ENCODE measurements around the gene KRTAP10-11. TPM values are rescaled to one million over a fixed set of nuclear protein-coding genes. Genes with fewer than 3 reads are reported as not detected.

The KRTAP10-11 gene
- total and polyA plus RNA-seq, 2 experiments from 2014 or later = not detected

DNA sequence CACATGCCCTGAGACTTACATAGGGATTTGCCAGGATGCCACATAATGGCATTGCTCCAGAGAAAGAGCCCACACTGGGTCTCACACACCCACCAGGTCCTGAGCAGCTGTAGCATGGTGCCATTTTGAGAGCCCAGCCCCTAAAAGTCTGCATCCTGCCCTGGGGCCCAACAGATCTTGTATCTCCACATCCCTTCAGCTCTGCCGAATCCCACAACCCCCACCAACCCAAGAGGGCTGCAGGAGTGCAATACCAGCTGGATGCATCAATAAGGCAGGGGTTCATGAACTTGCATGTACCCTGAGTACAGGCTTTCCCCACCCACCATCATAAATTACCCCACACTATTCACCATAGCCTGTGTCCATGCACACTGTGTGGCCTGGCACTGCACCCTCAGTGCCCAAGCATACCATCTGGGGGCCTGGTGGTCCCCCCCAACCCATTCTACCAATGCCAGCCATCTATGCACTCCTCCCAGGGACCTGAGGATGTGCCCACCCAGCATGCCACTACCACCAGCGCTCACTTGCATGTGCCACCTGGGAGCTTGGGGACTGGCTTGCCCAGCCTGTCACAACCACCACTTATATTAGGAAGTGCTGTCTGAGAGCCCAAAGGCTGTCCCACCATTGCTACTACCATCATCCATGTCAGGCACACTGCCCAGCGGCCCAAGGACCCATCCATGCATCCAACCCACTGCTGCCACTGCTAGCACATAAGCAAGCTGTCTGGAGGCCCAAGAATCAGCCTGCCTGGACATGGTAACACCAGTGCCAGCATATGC is 24.6 kb downstream of the KRTAP10-11 start:
- H3K4me1 ChIP-seq (ENCODE audit: insufficient read depth) = no peaks in the 10 kb centered on the region
- no peaks in the 10 kb centered on the region for H4K20me1 ChIP-seq (ENCODE audit: insufficient read depth, poor library complexity, severe bottlenecking)
- WGBS (ENCODE audit: low lambda C conversion rate, missing lambda C conversion rate) = 82% methylated on average over 3 of the region's 3 CpGs
- no peaks in the 10 kb centered on the region for H3K79me2 ChIP-seq
- H3K4me3 ChIP-seq = no peak overlapping the region
- DNase-seq (ENCODE audit: low spot score) = no peak
- no peak for TF ChIP-seq EZH2 (IDR thresholded peaks at IDR 0.05; ENCODE audit: borderline replicate concordance)
- TF ChIP-seq, protein P1, sequence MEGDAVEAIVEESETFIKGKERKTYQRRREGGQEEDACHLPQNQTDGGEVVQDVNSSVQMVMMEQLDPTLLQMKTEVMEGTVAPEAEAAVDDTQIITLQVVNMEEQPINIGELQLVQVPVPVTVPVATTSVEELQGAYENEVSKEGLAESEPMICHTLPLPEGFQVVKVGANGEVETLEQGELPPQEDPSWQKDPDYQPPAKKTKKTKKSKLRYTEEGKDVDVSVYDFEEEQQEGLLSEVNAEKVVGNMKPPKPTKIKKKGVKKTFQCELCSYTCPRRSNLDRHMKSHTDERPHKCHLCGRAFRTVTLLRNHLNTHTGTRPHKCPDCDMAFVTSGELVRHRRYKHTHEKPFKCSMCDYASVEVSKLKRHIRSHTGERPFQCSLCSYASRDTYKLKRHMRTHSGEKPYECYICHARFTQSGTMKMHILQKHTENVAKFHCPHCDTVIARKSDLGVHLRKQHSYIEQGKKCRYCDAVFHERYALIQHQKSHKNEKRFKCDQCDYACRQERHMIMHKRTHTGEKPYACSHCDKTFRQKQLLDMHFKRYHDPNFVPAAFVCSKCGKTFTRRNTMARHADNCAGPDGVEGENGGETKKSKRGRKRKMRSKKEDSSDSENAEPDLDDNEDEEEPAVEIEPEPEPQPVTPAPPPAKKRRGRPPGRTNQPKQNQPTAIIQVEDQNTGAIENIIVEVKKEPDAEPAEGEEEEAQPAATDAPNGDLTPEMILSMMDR (IDR thresholded peaks at IDR 0.05; ENCODE audit: poor library complexity) = no peak
- no peak for TF ChIP-seq EZH2phosphoT487 (IDR thresholded peaks at IDR 0.05; ENCODE audit: low read depth, severe bottlenecking, unreplicated experiment)
- no peak overlapping the region for H3K27ac ChIP-seq
- no peaks in the 10 kb centered on the region for H3K27me3 ChIP-seq
- no peak overlapping the region for H3K4me2 ChIP-seq
- H2AFZ ChIP-seq = no peak overlapping the region
- H3K9me2 ChIP-seq (replicated peaks; ENCODE audit: insufficient read depth) = no peaks in the 10 kb centered on the region
- H3K36me3 ChIP-seq (replicated peaks; ENCODE audit: insufficient read depth, low read depth) = no peaks in the 10 kb centered on the region
- H3K9me3 ChIP-seq (ENCODE audit: low read depth) = peaks cover 4% of the 10 kb centered on the region

DNA sequence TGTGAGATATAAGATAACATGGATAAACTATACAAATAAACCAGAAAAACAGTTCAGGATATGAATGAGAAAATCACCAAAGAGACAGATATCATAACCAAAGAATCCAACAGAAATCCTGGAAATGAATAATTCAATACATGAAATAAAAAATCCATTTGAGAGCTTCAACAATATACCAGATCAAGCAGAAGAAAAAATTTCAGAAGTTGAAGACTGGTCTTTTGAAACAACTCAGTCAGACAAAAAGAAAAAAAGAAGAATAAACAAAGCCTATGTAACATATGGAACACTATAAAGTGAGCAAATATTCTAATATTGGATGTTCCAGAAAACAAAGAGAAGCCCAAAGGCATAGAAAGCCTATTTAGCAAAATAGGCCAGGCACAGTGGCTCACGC is 25.7 kb downstream of the KRTAP10-11 start:
- Histone ChIP-seq H4K20me1 (ENCODE audit: insufficient read depth, poor library complexity, severe bottlenecking) (no peaks in the 10 kb centered on the region), H3K9me3 (ENCODE audit: low read depth) (peaks cover 4% of the 10 kb centered on the region), H3K27ac (no peak overlapping the region), H3K4me2 (no peak overlapping the region), H3K27me3 (no peaks in the 10 kb centered on the region), H3K9me2 (replicated peaks; ENCODE audit: insufficient read depth) (no peaks in the 10 kb centered on the region), H3K36me3 (replicated peaks; ENCODE audit: insufficient read depth, low read depth) (no peaks in the 10 kb centered on the region), H3K4me3 (no peak overlapping the region), H2AFZ (no peak overlapping the region), H3K79me2 (no peaks in the 10 kb centered on the region), H3K4me1 (ENCODE audit: insufficient read depth) (no peaks in the 10 kb centered on the region)
- 89% methylated on average over 1 of the region's 1 CpG for WGBS (ENCODE audit: low lambda C conversion rate, missing lambda C conversion rate)
- TF ChIP-seq, protein P1 (IDR thresholded peaks at IDR 0.05; ENCODE audit: poor library complexity) = no peak
- no peak for TF ChIP-seq EZH2phosphoT487 (IDR thresholded peaks at IDR 0.05; ENCODE audit: low read depth, severe bottlenecking, unreplicated experiment)
- TF ChIP-seq EZH2 (IDR thresholded peaks at IDR 0.05; ENCODE audit: borderline replicate concordance) = no peak
- DNase-seq (ENCODE audit: low spot score) = no peak

DNA sequence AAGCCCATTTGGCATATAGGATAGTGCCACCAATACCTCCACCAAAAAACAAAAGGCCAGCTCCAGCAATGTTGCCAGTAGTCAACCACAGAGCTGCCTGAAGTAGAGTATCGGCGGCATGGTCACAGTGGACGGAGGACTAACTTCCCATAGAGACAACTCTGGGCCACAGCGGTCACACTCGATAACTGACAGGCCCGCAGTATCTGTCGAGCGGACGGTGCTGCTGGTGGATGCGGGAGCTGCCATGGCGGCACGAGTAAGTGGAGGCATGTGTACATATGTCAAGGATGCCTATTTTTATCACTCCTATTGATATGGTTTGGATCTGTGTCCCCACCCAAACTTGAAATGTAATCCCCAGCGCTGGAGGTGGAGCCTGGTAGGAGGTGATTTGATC is 31.7 kb downstream of the KRTAP10-11 start:
- no peak for DNase-seq (ENCODE audit: low spot score)
- 95% methylated on average over 13 of the region's 13 CpGs for WGBS (ENCODE audit: low lambda C conversion rate, missing lambda C conversion rate)

More for the DNA sequence above, 31.7 kb downstream of the KRTAP10-11 start:
- H3K27me3 ChIP-seq = no peaks in the 10 kb centered on the region
- H3K79me2 ChIP-seq = no peaks in the 10 kb centered on the region
- H3K27ac ChIP-seq = no peak overlapping the region
- no peaks in the 10 kb centered on the region for H3K4me1 ChIP-seq (ENCODE audit: insufficient read depth)
- H3K36me3 ChIP-seq (replicated peaks; ENCODE audit: insufficient read depth, low read depth) = no peaks in the 10 kb centered on the region
- TF ChIP-seq, protein P1 (IDR thresholded peaks at IDR 0.05; ENCODE audit: poor library complexity) = no peak
- no peak for TF ChIP-seq EZH2 (IDR thresholded peaks at IDR 0.05; ENCODE audit: borderline replicate concordance)
- no peak for TF ChIP-seq EZH2phosphoT487 (IDR thresholded peaks at IDR 0.05; ENCODE audit: low read depth, severe bottlenecking, unreplicated experiment)
- no peaks in the 10 kb centered on the region for H3K9me2 ChIP-seq (replicated peaks; ENCODE audit: insufficient read depth)
- no peak overlapping the region for H3K4me2 ChIP-seq
- H3K9me3 ChIP-seq (ENCODE audit: low read depth) = no peaks in the 10 kb centered on the region
- no peak overlapping the region for H2AFZ ChIP-seq
- H4K20me1 ChIP-seq (ENCODE audit: insufficient read depth, poor library complexity, severe bottlenecking) = no peaks in the 10 kb centered on the region
- no peak overlapping the region for H3K4me3 ChIP-seq
